ENCODE results near the gene DPYSL4.

- TF ChIP-seq CTCF (conservative IDR thresholded peaks at IDR 0.05; ENCODE audit: low read depth in 2 of 2) (peak; percentile 18 to 50; a peak in 3 of 4 replicates), EZH2 (IDR thresholded peaks at IDR 0.05; ENCODE audit: low read depth, unreplicated experiment) (no peak), POLR2AphosphoS5 (IDR thresholded peaks at IDR 0.05; ENCODE audit: low read depth) (no peak)
Measured at GRCh38 chr10:132204781-132205473, 18.2 kb downstream of the DPYSL4 start.

All from GM23338 (cell line).